ENCODE results near the gene ATRN.

Gene ATRN

GRCh38 chr20:3628502-3629314 lies 157.9 kb downstream of the ATRN start:
- H3K27ac ChIP-seq = no peak overlapping the region
- TF ChIP-seq ZFX (IDR thresholded peaks at IDR 0.05) (no peak), CTCF (conservative IDR thresholded peaks at IDR 0.05) (no peak)

- TF ChIP-seq ZFX (IDR thresholded peaks at IDR 0.05) (no peak), CTCF (conservative IDR thresholded peaks at IDR 0.05) (no peak)
Observed at GRCh38 chr20:3629893-3630292, 159.1 kb downstream of the ATRN start.

GRCh38 chr20:3630429-3630828 lies 159.6 kb downstream of the ATRN start:
- no peak overlapping the region for H3K27ac ChIP-seq
- TF ChIP-seq CTCF (conservative IDR thresholded peaks at IDR 0.05) (no peak), ZFX (IDR thresholded peaks at IDR 0.05) (no peak)

More at GRCh38 chr20:3629893-3630292, 159.1 kb downstream of the ATRN start:
- no peak overlapping the region for H3K27ac ChIP-seq

GRCh38 chr20:3631534-3631933 lies 160.7 kb downstream of the ATRN start:
- TF ChIP-seq ZFX (IDR thresholded peaks at IDR 0.05) = no peak
- no peak for TF ChIP-seq CTCF (conservative IDR thresholded peaks at IDR 0.05)
- no peak overlapping the region for H3K27ac ChIP-seq

- TF ChIP-seq ZFX (IDR thresholded peaks at IDR 0.05) (no peak), CTCF (conservative IDR thresholded peaks at IDR 0.05) (peak; percentile 52)
- H3K27ac ChIP-seq = no peak overlapping the region
Observed at GRCh38 chr20:3632311-3633004, 161.6 kb downstream of the ATRN start.

GRCh38 chr20:3633913-3634478 lies 163.2 kb downstream of the ATRN start:
- TF ChIP-seq CTCF (conservative IDR thresholded peaks at IDR 0.05) = no peak
- TF ChIP-seq ZFX (IDR thresholded peaks at IDR 0.05) = no peak
- no peak overlapping the region for H3K27ac ChIP-seq

GRCh38 chr20:3635346-3635745 lies 164.5 kb downstream of the ATRN start:
- TF ChIP-seq ZFX (IDR thresholded peaks at IDR 0.05) (no peak), CTCF (conservative IDR thresholded peaks at IDR 0.05) (no peak)
- H3K27ac ChIP-seq = no peak overlapping the region

All from C4-2B (cell line).